ENCODE measurements around the gene SPATA31C1. TPM values are rescaled to one million over a fixed set of nuclear protein-coding genes. Genes with fewer than 3 reads are reported as not detected.
"Not testable (repeated sequence)": the region's sequence is repeated elsewhere in the genome, so short reads cannot be mapped to it uniquely, and the experiment has no call there.

Gene SPATA31C1
- not detected for total RNA-seq
- not detected for total RNA-seq (2013)
- 0 to 0.05 (median 0) reads per million in 29 experiments for total RNA-seq

GRCh38 chr9:87917662-87918061 lies at the start of gene SPATA31C1:
TSS of gene SPATA31C1 (plus strand) at chr9:87917962.
- H3K9me3 ChIP-seq; H3K27me3 ChIP-seq (replicated peaks in 1 of 2; ENCODE audit: control insufficient read depth in 2 of 2, extremely low read depth in 1 of 2, insufficient read depth in 2 of 2, low read length in 1 of 2); H3K27ac ChIP-seq (ENCODE audit: low read length); CTCF ChIA-PET; DNase-seq; H3K4me1 Mint-ChIP-seq; H3K27me3 Mint-ChIP-seq; H3K36me3 Mint-ChIP-seq; H3K9me3 Mint-ChIP-seq; H3K27ac Mint-ChIP-seq; ATAC-seq (replicated peaks in 1 of 4); H3K4me3 ChIP-seq (ENCODE audit: control insufficient read depth in 1 of 2, extremely low read depth in 1 of 2, low read length in 1 of 2); H3K36me3 ChIP-seq (ENCODE audit: control insufficient read depth in 2 of 2, extremely low read depth in 1 of 2, insufficient read depth in 1 of 2, low read length in 1 of 2); H3K4me1 ChIP-seq (ENCODE audit: control insufficient read depth in 1 of 2, extremely low read depth in 1 of 2, insufficient read depth in 2 of 2, low read length in 2 of 2); POLR2A ChIA-PET; H3K4me3 Mint-ChIP-seq: not testable (repeated sequence)
- WGBS (ENCODE audit: insufficient coverage) = no CpG with 5 or more reads among the region's 8 CpGs

- H3K27me3 Mint-ChIP-seq = peaks cover 0 to 5% of the 10 kb centered on the region in 2 donors
- Histone ChIP-seq H3K27me3 (replicated peaks in 1 of 2; ENCODE audit: control insufficient read depth in 2 of 2, extremely low read depth in 1 of 2, insufficient read depth in 2 of 2, low read length in 1 of 2) (peaks cover 0 to 14% of the 10 kb centered on the region in 2 experiments), H3K36me3 (ENCODE audit: control insufficient read depth in 2 of 2, extremely low read depth in 1 of 2, insufficient read depth in 1 of 2, low read length in 1 of 2) (no peaks in the 10 kb centered on the region), H3K27ac (ENCODE audit: low read length) (no peak overlapping the region), H3K4me3 (ENCODE audit: control insufficient read depth in 1 of 2, extremely low read depth in 1 of 2, low read length in 1 of 2) (no peak overlapping the region), H3K9me3 (no peaks in the 10 kb centered on the region), H3K4me1 (ENCODE audit: control insufficient read depth in 1 of 2, extremely low read depth in 1 of 2, insufficient read depth in 2 of 2, low read length in 2 of 2) (no peaks in the 10 kb centered on the region)
- POLR2A ChIA-PET = no interaction called here
- H3K36me3 Mint-ChIP-seq = no peaks in the 10 kb centered on the region
- 92% methylated on average over 7 of the region's 9 CpGs for WGBS (ENCODE audit: insufficient coverage)
- H3K4me1 Mint-ChIP-seq = no peaks in the 10 kb centered on the region
- no peaks in the 10 kb centered on the region for H3K9me3 Mint-ChIP-seq
- CTCF ChIA-PET = no interaction called here
- DNase-seq (no peak), ATAC-seq (replicated peaks in 1 of 4) (no peak)
- no peak overlapping the region for H3K27ac Mint-ChIP-seq
- no peak overlapping the region for H3K4me3 Mint-ChIP-seq
Observed at GRCh38 chr9:87868175-87868574, 49.6 kb upstream of the SPATA31C1 start.

DNA sequence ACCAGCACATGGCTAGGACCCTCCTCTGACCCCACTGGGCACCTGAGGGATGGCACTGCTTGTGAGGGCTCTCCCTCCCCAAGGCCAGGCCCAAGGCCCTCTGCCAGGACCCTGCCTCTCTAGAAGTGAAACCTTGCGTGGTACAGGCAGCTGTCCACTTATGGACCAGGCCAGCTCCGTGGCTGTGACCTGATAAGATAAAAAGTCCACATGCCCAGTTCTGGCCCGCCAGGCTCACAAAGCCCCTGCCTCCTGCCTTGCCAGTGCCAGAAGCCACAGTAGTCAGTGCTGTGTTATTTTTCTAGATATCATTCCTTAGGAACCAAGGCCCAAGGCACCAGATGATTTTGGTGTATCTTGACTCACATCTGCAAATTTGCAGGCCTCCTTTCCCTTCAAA lies 49.1 kb upstream of the SPATA31C1 start:
- Histone ChIP-seq H3K4me3 (ENCODE audit: control insufficient read depth in 1 of 2, extremely low read depth in 1 of 2, low read length in 1 of 2) (no peak overlapping the region), H3K4me1 (ENCODE audit: control insufficient read depth in 1 of 2, extremely low read depth in 1 of 2, insufficient read depth in 2 of 2, low read length in 2 of 2) (no peaks in the 10 kb centered on the region), H3K27ac (ENCODE audit: low read length) (no peak overlapping the region), H3K36me3 (ENCODE audit: control insufficient read depth in 2 of 2, extremely low read depth in 1 of 2, insufficient read depth in 1 of 2, low read length in 1 of 2) (no peaks in the 10 kb centered on the region), H3K27me3 (replicated peaks in 1 of 2; ENCODE audit: control insufficient read depth in 2 of 2, extremely low read depth in 1 of 2, insufficient read depth in 2 of 2, low read length in 1 of 2) (peaks cover 0 to 14% of the 10 kb centered on the region in 2 experiments), H3K9me3 (no peaks in the 10 kb centered on the region)
- DNase-seq (no peak), ATAC-seq (replicated peaks in 1 of 4) (no peak)
- no peaks in the 10 kb centered on the region for H3K4me1 Mint-ChIP-seq
- H3K9me3 Mint-ChIP-seq = no peaks in the 10 kb centered on the region
- no peaks in the 10 kb centered on the region for H3K36me3 Mint-ChIP-seq
- 95% methylated on average over 3 of the region's 3 CpGs for WGBS (ENCODE audit: insufficient coverage)
- CTCF ChIA-PET = no interaction called here
- peaks cover 0 to 5% of the 10 kb centered on the region in 2 donors for H3K27me3 Mint-ChIP-seq
- no peak overlapping the region for H3K27ac Mint-ChIP-seq
- H3K4me3 Mint-ChIP-seq = no peak overlapping the region
- POLR2A ChIA-PET = no interaction called here

DNA sequence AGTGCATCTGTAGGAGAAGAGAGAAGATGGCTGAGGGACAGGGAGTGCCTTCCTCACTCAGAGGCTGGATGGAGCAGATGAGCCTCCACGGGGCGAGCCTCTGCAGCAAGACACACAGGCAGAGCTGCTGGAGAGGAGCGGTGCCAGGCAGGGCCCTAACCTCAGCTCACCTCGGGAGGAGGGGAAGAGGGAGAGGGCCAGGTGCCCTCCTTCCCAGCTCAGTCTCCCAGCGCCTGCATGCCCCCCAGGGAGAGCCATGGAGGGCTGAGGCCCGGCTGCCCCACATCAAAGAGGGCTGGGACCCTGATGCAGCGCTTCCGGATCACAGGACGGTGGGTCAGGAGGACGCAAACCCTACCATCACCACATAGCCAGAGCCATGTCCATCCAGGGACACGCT lies 48.7 kb upstream of the SPATA31C1 start:
- Mint-ChIP-seq H3K27me3 (peaks cover 0 to 5% of the 10 kb centered on the region in 2 donors), H3K9me3 (no peaks in the 10 kb centered on the region), H3K4me3 (no peak overlapping the region), H3K36me3 (no peaks in the 10 kb centered on the region), H3K27ac (no peak overlapping the region), H3K4me1 (no peaks in the 10 kb centered on the region)
- H3K9me3 ChIP-seq = no peaks in the 10 kb centered on the region
- peaks cover 0 to 12% of the 10 kb centered on the region in 2 experiments for H3K27me3 ChIP-seq (replicated peaks in 1 of 2; ENCODE audit: control insufficient read depth in 2 of 2, extremely low read depth in 1 of 2, insufficient read depth in 2 of 2, low read length in 1 of 2)
- no peaks in the 10 kb centered on the region for H3K36me3 ChIP-seq (ENCODE audit: control insufficient read depth in 2 of 2, extremely low read depth in 1 of 2, insufficient read depth in 1 of 2, low read length in 1 of 2)
- 85% methylated on average over 10 of the region's 11 CpGs for WGBS (ENCODE audit: insufficient coverage)
- ChIA-PET POLR2A (no interaction called here), CTCF (no interaction called here)
- ATAC-seq (replicated peaks in 1 of 4) = no peak
- no peak for DNase-seq
- no peak overlapping the region for H3K4me3 ChIP-seq (ENCODE audit: control insufficient read depth in 1 of 2, extremely low read depth in 1 of 2, low read length in 1 of 2)
- H3K4me1 ChIP-seq (ENCODE audit: control insufficient read depth in 1 of 2, extremely low read depth in 1 of 2, insufficient read depth in 2 of 2, low read length in 2 of 2) = no peaks in the 10 kb centered on the region
- no peak overlapping the region for H3K27ac ChIP-seq (ENCODE audit: low read length)

- H3K36me3 Mint-ChIP-seq = no peaks in the 10 kb centered on the region
- Histone ChIP-seq H3K27me3 (replicated peaks in 1 of 2; ENCODE audit: control insufficient read depth in 2 of 2, extremely low read depth in 1 of 2, insufficient read depth in 2 of 2, low read length in 1 of 2) (peaks cover 0 to 14% of the 10 kb centered on the region in 2 experiments), H3K4me3 (ENCODE audit: control insufficient read depth in 1 of 2, extremely low read depth in 1 of 2, low read length in 1 of 2) (no peak overlapping the region), H3K9me3 (no peaks in the 10 kb centered on the region), H3K36me3 (ENCODE audit: control insufficient read depth in 2 of 2, extremely low read depth in 1 of 2, insufficient read depth in 1 of 2, low read length in 1 of 2) (no peaks in the 10 kb centered on the region), H3K4me1 (ENCODE audit: control insufficient read depth in 1 of 2, extremely low read depth in 1 of 2, insufficient read depth in 2 of 2, low read length in 2 of 2) (no peaks in the 10 kb centered on the region), H3K27ac (ENCODE audit: low read length) (no peak overlapping the region)
- no peak overlapping the region for H3K27ac Mint-ChIP-seq
- H3K4me1 Mint-ChIP-seq = no peaks in the 10 kb centered on the region
- no peak overlapping the region for H3K4me3 Mint-ChIP-seq
- DNase-seq (no peak), ATAC-seq (replicated peaks in 1 of 4) (no peak)
- ChIA-PET POLR2A (no interaction called here), CTCF (no interaction called here)
- H3K9me3 Mint-ChIP-seq = no peaks in the 10 kb centered on the region
- peaks cover 3 to 6% of the 10 kb centered on the region in 2 donors for H3K27me3 Mint-ChIP-seq
- WGBS (ENCODE audit: insufficient coverage) = 72% methylated on average over 3 of the region's 7 CpGs
Observed at GRCh38 chr9:87871425-87872078, 46.2 kb upstream of the SPATA31C1 start.

DNA sequence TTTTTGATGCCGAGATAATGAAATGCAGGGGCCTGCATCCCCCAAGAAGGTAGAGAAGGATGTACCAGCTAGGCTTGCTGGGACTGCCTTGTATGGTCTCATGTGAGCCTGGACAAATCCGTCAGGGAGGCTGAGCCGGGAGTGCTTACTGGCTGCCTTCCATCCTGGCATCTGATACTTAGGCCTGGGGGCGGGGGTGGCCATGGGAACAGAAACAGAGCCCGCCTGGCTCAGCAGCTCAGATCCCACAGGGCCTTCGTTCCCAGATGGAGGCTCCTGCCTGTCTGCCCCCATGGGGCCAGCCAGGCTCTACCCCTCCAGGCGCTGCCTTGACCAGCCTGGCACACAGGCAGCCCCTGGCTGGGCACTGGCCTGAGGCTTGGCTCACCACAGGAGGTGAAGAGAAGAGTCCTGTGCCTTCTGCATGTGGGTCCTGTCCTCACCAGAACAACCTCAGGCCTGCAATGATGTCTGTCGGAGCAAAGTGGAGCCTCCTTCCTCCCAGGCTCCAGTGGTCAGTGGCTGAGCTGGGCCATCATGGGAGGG lies 45.6 kb upstream of the SPATA31C1 start:
- Mint-ChIP-seq H3K36me3 (no peaks in the 10 kb centered on the region), H3K27me3 (peaks cover 4 to 10% of the 10 kb centered on the region in 2 donors), H3K27ac (no peak overlapping the region)

More for the DNA sequence above, 45.6 kb upstream of the SPATA31C1 start:
- Histone ChIP-seq H3K27me3 (replicated peaks in 1 of 2; ENCODE audit: control insufficient read depth in 2 of 2, extremely low read depth in 1 of 2, insufficient read depth in 2 of 2, low read length in 1 of 2) (peaks cover 0 to 19% of the 10 kb centered on the region in 2 experiments), H3K36me3 (ENCODE audit: control insufficient read depth in 2 of 2, extremely low read depth in 1 of 2, insufficient read depth in 1 of 2, low read length in 1 of 2) (no peaks in the 10 kb centered on the region), H3K4me1 (ENCODE audit: control insufficient read depth in 1 of 2, extremely low read depth in 1 of 2, insufficient read depth in 2 of 2, low read length in 2 of 2) (no peaks in the 10 kb centered on the region), H3K4me3 (ENCODE audit: control insufficient read depth in 1 of 2, extremely low read depth in 1 of 2, low read length in 1 of 2) (no peak overlapping the region), H3K27ac (ENCODE audit: low read length) (no peak overlapping the region), H3K9me3 (no peaks in the 10 kb centered on the region)
- no peaks in the 10 kb centered on the region for H3K9me3 Mint-ChIP-seq
- no peak for DNase-seq
- ATAC-seq (replicated peaks in 1 of 4) = no peak
- WGBS (ENCODE audit: insufficient coverage) = 88% methylated on average over 7 of the region's 8 CpGs
- H3K4me1 Mint-ChIP-seq = no peaks in the 10 kb centered on the region
- POLR2A ChIA-PET = no interaction called here
- CTCF ChIA-PET = no interaction called here
- no peak overlapping the region for H3K4me3 Mint-ChIP-seq
